Measurements from ENCODE around the gene MND1.
"Not testable (repeated sequence)": the region's sequence is repeated elsewhere in the genome, so short reads cannot be mapped to it uniquely, and the experiment has no call there.

Gene MND1

DNA sequence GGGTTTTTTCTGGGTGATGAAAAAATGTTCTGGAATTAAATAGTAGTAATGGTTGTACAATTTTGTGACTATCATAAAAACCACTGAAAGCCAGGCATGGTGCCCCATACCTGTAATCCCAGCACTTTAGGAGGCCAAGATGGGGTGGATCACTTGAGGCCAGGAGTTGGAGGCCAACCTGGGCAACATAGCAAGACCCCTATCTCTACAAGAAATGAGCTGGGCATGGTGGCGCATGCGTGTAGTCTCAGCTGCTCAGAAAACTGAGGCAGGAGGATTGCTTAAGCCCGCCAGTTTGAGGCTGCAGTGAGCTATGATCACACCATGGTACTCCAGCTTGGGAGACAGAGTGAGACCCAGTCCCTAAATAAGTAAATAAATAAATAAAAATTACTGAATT is 63.4 kb downstream of the MND1 start:
- DNase-seq, result no peak

DNA sequence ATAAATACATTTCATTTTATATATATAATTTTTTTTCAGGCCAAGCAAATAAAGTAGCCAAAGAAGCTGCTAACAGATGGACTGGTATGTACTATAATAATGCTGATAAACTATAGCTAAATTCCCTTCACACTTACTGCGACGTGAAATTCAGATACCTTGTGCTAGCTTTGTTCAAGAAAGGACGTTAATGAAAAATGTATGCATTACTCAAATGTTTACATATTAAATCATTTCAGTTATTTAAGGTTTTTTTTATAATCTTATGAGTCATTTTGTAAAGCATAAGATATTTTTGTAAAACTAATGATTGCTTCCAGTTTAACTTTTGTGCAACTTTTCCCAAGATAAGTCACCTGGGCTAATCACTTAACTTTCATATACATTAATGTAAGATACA is 64.4 kb downstream of the MND1 start:
- DNase-seq, result no peak

DNA sequence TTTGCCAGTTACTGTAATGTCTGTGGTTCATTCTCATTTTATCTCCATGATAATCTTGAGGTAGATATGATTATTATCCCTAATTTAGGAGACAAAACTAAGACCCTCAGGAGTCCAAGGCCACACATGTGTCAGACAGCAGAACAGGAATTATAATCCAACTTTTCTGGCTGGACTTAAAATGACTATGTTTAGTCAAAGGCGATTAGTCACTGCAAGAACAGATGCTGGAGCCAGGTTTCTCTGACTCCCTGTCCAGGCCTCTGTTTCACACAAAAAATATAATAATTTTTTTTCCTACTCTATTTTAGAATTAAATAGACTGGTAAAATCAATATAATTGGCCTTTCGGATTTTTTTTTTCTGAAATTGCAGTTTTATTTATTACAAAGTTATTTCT is 64.9 kb downstream of the MND1 start:
- DNase-seq, result no peak

DNA sequence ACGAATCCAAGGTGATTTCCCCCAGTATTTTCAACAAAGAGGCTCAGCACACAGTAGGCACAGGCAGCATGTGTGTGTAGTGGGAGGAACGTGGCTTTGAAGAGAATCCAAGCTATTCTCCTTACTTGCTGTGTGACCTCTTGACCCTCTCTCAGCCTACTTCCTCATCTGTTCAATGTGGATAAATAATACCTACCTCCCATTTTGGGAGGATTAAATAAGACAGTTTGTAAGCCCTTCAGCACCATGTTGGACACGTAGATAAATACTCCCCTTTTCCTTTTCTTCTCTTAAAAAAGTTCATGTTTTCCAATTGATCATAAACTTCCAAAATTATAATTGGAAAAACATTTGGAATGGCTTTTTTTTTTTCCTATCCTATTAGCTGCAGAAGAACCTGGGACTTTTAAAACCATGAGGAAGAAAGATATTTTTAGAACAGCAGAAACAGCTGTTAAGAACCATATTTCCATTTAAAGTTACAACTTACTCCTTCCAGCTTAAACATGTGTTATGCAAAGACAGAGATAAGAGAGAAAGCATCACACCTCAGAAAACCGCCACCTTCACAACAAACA is 65.5 kb downstream of the MND1 start:
- DNase-seq, result peak in 2 of 3 donors; percentile 15 to 21

DNA sequence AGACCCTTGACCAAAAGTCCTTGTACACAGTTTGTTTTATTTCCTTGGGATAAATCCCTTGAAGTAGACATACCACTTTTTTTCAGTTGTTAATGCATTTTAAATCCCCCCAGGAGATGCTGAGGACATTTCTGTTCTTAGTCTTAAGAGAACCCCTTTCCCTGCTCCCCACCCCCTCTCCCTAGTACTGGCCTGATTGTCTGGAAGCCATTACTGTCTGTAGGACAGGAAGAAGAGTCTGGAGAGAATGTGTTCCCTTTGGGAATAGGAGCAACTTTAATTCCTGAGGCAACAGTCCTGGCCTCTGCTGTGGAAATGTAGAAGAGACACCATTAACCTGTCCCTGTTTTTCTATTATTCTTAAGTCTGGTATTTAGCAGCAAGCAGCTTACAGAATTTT is 69.4 kb downstream of the MND1 start:
- no peak for DNase-seq

DNA sequence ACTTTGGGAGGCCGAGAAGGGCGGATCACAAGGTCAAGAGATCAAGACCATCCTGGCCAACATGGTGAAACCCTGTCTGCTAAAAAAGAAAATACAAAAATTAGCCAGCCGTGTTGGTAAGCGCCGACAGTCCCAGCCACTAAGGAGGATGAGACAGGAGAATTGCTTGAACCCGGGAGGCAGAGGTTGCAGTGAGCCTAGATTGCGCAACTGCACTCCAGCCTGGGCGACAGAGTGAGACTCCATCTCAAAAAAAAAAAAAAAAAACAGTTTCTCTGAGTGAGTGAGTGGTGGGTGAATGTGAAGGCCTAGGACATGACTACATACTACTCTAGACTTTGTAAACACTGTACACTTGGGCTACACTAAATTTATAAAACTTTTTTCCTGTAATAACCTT is 72.0 kb downstream of the MND1 start:
- not testable (repeated sequence) for DNase-seq

DNA sequence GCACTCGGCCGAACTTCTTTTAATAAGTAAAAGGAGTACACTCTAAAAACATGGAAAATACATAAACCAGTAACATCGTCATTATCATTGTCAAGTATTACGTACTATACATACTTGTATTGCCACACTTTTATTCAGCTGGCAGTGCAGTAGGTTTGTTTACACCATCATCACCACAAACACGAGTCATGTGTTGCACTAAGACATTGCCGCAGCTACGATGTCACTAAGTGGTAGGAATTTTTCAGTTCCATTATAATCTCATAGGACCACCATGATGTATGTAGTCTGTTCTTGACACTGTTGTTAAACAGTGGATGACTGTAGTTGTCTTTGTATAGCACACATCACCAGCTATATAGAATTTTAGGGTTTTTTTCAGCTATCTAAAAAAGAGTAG is 73.6 kb downstream of the MND1 start:
- DNase-seq, result peak in 2 of 3 donors; percentile 23 to 26

DNA sequence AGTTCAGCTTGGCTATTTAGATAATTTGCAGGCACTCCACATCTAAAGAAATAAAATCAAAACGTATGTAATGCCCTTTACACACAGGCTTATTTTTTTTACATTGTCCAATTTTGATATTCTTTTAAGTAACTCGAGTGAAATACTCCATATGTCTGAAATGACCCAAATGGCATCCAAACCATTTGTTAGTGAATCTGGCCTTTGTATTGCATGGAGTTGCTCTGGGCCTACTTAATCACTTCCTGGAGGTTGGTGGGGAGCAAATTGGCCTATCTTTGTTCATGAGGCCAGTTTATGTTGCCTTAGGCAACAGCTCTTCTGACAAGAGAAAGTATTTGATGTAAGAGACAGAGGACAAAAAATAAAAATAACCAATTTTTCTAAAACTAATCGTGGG is 74.1 kb downstream of the MND1 start:
- DNase-seq, result peak in 1 of 3 donors; percentile 16

DNA sequence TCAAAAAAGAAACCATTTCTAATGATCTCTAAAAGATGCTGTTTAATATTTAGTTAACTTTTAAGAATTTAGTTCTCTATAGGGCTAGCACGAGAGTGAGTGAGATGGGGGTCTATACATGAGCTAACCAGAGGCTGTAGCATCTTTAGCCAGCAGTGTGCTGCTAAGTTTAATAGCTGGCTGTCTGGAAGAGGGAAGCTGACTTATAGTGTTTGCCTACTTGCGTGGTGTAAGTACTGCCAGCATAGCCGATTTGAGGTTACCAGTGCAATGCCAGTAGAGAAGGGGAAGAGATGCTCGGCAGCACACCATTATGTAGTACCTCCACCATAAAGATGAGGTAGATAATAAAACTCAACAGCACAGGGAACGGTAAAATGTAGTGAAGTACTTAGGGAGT is 74.5 kb downstream of the MND1 start:
- peak in 1 of 3 donors; percentile 14 for DNase-seq

DNA sequence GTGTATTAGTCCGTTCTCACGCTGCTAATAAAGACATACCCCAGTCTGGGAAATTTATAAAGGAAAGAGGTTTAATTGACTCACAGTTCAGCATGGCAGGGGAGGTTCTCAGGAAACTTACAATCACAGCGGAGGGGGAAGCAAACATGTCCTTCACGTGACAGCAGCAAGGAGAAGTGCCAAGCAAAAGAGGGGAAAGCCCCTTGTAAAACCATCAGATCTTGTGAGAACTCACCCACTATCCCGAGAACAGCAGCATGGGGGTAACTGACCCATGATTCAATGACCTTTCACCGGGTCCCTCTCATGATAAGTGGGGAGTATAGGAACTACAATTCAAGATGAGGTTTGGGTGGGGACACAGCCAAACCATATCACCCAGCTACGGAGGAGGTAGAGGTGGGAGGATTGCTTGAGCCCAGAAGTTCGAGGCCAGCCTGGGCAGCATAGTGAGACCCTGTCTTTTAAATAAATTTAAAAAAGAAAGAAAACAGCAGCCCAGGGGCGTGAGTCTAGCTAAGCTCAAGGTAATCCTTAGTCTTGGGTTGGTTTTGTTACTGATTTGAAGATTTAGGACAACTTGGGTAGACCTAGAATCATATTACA is 75.3 kb downstream of the MND1 start:
- DNase-seq, result peak; percentile 60 to 66 (median 63)

DNA sequence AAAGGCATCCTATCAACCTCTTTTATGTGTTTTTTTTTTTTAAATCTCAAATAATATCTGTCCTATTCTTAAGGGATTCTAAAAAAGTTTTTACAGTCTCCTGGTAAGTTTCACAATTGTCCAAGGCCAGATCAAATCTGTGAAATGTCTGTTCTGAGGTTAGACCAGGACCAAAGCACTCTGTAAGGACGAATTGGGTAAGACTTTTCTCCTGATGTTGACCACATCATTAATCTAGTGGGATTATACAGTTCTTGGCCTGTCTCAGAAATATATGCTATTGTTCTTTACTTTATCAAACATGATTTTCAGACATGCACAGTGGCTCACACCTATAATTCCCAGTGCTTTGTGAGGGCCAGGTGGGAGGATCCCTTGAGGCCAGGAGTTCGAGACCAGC is 75.9 kb downstream of the MND1 start:
- DNase-seq, result no peak

DNA sequence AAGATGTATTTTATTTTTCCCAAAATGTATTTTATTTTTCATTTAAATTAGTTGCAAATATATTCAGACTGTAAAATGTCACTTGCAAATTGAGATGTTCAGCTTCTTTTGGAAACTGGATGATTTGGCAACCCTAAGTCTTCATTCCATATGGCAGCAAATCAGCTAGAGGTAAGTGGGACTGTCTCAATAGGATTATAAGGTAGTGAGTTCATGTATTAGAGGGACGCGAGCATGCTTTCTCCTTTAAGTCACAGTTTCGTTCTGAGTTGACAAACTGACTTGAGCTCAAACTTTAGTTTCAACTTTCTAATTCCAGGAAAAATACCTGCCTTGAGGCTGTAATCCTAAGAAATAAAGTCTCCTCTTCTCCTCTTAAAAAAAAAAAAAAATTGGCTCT is 77.5 kb downstream of the MND1 start:
- DNase-seq, result peak in 1 of 3 donors; percentile 18

DNA sequence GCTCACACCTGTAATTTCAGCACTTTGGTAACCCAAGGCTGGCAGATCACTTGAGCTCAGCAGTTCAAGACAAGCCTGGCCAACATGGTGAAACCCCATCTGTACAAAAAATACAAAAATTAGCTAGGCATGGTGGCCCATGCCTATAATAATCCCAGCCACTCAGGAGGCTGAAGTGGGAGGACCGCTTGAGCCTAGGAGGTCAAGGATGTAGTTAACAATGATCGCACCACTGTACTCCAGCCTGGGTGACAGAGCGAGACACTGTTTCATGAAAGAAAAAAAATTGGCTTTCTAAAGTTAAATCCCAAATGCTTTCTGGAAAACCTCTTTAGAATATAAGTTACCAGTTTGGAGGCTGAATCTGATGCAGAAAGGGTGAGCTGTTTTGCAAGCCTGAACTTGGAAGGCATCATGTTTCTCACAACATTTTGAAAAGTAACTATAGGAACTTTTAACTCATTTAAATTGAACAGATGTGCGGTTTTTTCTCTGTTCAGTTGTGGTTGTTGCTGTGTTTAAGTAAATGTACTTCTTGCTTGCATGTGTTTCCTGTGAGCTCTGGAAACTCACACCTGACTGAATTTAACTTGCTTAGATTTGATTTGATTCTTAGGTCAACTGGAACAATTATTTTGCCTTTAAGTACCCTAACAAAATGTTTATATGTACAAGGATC is 81.9 kb downstream of the MND1 start:
- DNase-seq, result no peak

DNA sequence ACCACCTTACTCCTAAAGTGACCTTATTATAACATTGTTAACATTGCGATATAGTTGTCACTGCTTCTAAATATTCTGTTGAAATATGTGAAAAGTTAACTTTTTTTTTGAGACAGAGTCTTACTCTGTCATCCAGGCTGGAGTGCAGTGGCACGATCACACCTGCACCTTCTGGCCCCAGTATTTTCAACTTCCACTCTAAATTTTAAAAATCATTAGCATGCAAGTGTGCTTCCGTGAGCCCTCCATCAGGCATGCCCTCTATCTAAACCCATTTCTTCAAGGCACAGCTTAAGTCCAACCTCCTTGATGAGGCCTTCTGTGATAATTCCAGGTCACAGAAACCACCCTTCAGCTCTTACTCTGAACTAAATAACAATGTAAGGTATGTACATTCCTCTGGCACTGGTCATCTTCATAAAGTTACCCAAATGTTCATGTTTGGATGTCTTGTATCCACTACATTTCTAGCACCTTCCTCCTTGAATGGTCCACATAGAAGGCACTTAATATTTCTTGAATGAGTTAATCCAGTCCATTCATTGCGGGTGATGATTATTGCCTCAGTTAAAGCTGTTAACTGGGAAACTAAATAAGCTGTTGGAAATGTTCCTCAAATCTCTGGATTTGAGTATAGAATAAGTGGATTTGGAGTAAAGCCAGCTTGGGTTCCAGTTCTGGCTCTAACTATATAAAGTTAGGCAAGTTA is 83.0 kb downstream of the MND1 start:
- no peak for DNase-seq

DNA sequence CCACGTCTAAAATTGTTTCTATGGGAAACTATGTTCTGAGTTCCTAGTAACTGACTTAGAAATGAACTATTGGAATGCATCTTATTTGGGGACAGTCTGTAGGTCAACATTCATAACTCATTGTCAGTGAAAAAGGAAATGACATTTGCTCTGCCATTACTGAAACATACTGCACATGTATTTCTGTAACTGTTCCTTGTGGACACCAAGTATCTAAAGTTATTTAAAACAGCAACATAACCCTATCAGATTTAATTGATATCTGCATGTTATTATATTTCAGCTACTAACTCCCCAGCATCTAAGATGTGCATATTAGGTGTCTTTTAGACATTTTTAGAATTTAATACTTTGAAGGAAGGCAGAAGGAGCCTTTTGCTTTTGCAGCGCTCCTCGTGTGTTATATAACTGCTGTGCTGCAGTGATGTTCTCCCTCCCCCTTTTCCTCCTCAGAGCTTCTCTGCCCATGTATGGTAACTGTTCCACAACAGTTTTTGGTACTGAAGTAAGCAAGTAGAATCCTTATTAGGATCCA is 84.5 kb downstream of the MND1 start:
- no peak for DNase-seq

DNA sequence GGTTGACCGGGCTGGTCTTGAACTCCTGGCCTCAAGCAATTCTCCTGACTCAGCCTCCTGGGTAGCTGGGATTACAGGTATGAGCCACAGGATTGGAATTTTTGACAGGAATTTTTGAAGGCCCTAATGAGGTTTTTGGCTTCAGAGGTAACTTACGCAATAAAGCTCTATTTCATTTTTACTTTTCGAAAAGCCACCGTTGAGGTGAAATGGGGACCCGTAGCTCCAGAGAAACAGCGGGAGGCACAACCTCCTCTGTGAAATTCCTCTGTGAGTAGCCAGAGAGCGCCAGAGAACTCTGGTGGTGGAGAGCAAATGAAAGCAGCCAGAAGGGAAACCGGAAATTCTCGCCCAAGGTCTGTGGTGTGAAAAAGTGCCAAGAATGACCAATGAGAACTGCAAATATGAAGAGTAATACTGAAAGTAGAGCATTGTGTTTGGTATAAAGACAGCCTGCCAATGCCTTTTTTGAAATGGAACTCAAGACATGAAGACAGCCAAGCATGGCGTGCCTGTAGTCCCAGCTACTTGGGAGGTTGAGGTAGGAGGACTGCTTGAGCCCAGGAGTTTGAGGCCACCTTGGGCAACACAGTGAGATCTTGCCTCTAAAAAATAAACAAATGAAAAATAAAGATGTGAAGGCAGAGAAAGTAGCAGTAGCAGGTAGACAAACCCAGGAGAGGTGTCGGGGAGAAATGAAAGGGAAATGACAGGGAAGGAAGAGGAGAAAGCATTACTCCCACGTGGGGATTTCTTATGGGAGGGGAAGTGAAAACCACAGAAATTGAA is 88.7 kb downstream of the MND1 start:
- DNase-seq, result peak; percentile 88 to 94 (median 93)

DNA sequence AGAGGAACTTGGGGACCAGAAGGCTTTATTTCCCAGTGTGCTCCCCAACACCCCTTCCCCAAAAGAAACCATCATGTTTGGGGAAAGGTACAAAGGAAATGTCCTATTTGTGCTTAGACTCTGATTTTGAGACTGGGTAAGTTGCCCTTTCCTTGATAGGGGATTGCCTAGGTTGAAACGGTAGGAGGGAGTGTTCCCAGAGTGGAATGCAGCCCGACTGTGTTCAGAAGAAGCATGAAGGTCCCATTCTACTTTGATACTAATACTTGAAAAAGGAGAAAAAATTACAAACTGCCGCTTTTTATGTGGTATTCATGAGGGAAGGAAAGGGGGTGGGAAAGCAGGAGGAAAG is 89.2 kb downstream of the MND1 start:
- no peak for DNase-seq

DNA sequence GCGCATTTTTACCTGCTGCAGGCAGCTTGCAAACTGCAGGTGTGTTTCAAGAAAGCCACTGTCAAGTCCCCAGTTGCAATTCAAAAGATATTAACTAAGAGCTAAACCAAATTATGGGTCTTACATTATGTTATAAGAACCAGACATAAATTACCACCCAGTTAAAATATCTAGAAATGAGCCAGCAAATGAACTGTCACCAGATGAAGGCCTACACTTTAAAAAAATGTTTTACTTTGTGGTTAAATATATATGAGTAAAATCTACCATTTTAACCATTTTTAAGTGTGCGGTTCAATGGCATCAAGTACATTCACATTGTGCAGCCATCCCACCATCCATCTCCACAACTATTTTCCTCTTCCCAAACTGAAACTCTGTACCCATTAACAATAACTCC is 89.7 kb downstream of the MND1 start:
- no peak for DNase-seq

DNA sequence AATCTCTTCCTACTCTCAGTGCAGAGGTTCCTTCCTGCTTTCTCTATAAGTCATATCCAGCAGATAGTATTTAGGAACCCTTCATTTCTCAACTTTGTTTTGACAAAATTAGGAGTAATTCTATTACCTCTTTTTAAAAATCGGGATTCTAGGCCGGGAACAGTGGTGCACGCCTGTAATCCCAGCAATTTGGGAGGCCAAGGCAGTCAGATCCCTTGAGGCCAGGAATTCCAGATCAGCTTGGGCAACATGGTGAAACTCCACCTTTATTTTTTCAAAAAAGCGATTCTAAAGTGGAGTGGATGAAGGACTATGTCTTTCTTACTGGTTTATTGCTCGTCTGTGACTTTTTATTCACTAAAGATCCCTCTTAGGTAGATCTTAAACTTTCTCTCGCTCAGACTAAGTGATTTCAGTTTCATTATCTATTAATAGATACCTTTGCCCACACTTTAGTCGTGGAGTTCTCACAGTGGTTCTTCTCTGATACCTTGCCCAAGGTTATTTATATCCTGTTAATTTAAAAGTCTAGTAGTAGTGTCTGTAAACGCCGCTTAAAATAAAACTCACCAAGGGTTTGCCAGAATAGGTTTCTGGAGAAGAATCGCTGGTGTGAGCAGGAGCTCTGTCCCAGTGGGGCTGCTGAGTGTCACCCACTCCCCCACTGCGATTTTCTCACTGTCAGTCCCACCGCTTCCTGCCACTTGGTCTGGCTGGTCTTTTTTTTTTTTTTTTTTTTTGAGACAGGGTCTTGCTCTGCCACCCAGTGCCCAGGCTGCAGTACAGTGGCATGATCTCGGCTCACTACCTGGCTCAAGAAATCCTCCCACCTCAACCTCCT is 94.6 kb downstream of the MND1 start:
- peak in 1 of 3 donors; percentile 29 for DNase-seq

DNA sequence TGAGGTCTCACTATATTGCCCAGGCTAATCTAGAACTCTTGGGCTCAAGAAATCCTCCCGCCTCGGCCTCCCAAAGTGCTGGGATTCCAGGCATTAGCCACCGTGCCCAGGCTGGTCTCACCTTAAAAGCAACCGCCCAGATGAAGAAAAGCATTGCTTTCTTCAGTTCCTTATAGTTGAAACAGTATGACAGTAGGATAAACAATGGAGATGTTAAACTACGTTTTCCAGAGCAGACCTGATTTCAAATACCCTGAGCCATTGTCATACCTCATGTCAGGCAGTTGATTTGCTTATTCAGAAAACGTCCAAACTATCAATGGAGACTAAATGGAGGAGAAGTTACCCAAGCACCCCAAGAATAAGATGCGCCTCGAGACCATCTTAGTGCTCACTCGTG is 95.3 kb downstream of the MND1 start:
- no peak for DNase-seq

DNA sequence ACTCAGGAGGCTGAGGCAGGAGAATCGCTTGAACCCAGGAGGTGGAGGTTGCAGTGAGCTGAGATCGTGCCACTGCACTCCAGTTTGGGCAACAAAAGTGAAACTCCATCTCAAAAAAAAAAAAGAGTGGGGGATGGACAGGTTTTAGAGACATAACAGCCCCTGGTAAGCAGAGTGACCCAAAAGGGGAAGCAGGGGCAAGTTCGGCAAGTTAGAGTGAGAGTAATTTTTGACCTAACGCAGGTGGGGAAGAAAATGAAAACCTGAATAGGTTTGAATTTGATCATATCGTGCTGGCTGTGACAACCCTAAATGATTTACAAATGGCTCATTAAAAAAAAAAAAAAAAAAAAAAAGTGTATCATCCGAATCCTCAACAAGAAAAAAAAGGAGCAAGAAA is 96.0 kb downstream of the MND1 start:
- no peak for DNase-seq

All from suppressor macrophage treated with lipopolysaccharide for 1 hour (primary cell).